IPS DF 4.7 (cell line): Measurements from ENCODE around the gene RERE.

ENCODE experiments used
- DNase-seq: peaks from one replicate; pipeline ENCODE4 v3.0.0-alpha.2; 2013; ENCODE audit warnings: low spot score; ENCODE audit errors: extremely low read depth

RERE gene

GRCh38 chr1:8817412-8818324 is at the start of gene RERE:
Gene RERE, minus strand, starts transcription at chr1:8817640.
- DNase-seq: no peak

DNA sequence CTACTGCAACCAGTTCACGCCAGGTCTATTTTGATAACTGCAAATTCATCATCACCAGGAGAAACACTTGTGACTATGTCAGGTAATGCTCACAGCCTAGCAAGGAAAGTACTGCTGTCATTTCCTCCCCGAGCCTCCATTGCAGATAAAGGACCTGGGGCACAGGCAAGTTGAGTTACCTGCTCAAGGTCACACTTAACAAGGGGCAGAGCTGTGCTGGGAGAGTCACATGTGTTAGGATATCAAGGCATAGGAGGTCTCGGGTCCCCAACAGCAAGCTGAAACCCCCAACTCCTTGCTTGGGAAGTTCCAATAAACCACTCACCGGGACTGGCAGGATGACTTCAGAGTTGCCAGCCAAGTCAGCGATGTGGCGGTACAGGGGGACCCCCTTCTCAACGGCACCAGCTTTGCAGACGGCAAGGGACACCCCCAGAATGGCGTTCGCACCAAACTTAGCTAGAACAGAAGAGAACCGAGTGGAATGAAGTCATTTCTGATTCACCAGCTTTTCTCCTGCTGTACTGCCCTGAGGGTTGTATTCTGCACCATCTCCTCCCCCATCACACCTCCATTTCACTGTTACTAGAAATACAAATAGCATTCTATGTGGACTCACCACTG is 49.5 kb upstream of the RERE start:
- no peak for DNase-seq

GRCh38 chr1:8866173-8866791 is 48.8 kb upstream of the RERE start:
- DNase-seq: no peak

- DNase-seq: no peak
These were observed 47.4 kb upstream of the RERE start for GRCh38 chr1:8864713-8865344.

DNA sequence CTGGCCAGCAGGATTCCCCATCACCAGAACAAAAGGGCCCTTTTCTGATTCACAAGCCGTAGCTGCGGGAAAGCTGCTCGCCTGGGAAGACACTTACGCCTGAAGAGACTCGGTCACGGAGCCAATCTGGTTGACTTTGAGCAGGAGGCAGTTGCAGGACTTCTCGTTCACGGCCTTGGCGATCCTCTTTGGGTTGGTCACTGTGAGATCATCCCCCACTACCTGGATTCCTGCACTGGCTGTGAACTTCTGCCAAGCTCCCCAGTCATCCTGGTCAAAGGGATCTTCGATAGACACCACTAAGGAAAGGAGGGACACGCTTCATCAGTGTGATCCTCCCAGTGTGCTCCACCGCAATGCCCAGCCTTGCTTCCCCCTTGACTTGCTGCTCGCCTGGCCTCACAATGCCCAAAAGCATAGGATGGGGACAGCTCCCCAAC is 46.4 kb upstream of the RERE start:
- DNase-seq: no peak

- DNase-seq: no peak
These were observed 45.7 kb upstream of the RERE start for GRCh38 chr1:8863138-8863537.

GRCh38 chr1:8862528-8862927 is 45.1 kb upstream of the RERE start:
- DNase-seq: no peak

DNA sequence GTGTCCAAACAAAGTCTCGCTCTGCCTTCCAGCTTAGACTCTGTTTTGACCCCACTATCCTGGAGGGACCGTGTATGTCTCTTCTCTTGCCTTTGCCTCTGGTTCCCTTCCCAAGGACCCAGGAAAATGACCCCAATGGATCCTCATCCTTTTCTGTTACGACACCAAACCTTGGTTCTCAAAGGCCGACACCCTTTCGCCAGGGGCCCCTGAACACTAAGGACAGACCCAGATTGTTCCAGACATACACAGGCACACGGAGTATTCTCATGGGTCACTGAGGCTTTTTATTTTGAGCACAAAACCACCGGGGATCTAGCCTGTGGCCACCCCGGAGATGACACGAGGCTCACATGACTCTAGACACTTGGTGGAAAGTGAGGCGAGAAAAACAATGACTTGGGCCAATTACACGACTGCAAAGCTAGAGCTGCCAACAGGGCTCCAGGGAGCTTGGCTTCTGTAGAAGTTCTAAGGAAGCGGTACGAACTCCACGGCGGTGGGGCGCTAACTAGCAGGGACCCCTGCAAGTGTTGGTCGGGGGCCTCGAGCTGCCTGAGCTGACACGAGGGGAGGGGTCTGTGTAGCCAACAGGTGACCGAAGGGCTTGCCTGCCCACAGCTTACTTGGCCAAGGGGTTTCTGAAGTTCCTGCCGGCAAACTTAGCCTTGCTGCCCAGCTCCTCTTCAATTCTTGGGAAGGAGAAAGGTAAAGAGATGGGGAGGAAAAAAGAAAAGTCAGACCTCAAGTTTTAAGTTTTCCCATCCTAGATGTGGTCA is 43.5 kb upstream of the RERE start:
- DNase-seq: no peak

DNA sequence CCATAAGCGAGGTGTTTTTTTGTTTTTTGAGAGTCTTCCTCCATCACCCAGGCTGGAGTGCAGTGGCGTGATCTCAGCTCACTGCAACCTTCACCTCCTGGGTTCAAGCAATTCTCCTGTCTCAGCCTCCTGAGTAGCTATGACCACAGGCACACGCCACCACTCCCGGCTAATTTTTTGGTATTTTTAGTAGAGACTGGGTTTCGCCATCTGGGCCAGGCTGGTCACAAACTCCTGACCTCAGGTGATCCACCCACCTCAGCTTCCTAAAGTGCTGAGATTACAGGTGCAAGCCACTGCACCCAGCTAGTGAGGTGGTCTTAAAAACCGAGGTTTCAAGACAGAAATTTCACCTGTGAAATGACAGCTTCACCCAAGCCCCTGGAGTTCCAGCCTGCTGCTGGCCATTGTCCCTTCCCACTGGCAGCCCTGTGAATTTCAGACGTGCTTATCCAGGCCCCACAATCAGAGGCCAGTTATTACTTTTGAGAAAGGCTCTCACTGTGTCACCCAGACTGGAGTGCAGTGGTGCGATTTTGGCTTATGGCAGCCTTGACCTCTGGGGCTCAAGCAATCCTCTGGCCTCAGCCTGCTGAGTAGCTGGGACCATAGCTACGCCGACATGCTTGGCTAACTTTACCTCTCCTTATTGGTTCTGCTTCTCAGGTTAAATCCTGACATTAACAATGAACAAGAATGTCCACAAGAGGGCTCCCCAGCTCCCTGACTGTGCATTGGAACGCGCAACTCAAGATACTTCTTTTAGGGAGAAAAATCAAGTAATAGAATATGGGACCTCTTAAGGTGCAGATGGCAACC is 41.7 kb upstream of the RERE start:
- DNase-seq: no peak

DNA sequence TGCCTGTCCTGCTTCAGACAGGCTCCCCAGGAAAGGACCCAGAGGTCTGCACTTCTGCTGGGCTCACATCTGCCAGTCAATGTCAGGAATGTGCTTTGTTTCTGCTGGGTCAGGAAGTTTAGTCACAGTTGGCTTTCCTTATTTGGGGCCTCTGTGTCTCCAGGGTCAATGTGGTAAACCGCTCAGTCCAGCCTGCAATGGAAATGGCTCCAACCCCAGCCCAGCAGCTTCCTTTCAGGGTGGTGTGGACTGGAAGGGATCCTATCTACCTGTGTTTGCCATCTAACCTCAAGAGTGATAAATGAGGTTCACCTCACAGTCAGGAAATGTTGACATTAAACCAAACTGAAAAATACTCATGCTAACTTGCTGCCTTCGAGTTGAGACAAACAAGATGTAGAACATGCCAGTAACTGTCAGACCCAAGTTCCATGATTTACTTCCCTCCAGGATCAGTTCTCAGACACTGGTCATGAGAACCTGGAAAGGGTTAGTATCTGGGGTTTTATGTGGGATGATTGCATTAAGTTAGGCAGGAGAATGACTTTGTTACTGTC is 40.8 kb upstream of the RERE start:
- DNase-seq: no peak

- no peak for DNase-seq
These were observed 39.4 kb upstream of the RERE start for GRCh38 chr1:8856689-8857412.

GRCh38 chr1:8854240-8854639 is 36.8 kb upstream of the RERE start:
- DNase-seq: no peak

GRCh38 chr1:8851060-8851459 is 33.6 kb upstream of the RERE start:
- DNase-seq: no peak

DNA sequence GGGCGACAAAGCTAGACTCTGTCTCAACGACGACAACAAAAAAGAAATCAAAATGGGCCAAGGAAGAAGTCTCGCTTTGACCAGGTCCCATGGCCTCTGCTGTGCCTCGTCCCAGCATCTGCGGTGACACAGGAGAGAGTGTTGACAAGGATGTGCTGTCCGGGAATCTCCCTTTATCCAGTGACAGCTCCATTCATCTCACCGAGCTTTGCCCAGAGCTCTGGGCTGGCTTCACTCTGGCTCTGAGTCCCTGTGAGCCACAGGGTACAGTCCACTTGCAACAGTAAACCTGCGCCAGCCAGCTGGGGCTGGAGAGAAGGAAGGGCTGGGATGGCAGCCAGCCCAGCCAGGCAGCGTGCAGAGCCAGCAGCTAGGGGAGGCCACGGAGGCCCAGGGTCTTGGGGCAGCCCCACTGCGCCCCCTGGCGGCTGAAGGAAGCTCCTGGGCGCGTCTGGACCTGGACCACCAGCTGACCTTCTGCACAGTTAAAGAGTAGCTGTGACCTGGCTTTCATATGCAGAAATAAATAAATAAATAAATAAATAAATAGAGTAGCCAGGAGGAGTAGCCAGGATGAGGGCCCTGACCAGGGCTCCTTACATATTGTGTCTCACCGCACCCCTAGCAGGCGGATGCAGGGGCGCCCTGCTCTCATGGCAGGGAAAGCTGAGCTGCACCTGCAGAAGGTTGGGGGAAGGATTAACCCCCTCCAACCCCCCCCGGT is 31.4 kb upstream of the RERE start:
- no peak for DNase-seq

DNA sequence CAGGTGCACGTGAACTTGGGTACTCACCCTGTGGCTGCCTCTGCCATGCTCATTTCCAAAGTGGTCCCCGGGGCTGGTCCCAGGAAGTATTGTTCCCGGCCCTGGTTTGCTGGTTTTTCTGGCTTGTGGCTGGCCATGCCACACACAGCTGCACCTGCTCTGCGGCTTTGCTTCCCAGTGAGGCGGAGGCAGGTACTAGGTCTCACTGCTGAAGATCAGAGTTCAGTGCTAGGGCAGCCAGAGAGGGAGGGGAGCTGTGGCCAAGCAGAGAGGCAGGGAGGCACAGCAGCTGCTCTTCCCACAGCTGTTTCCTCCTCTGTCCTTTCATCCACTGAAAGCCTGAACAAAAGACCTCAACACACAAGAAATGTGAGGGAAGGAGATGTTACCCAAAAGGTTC is 30.6 kb upstream of the RERE start:
- DNase-seq: no peak

- no peak for DNase-seq
These were observed 28.8 kb upstream of the RERE start for GRCh38 chr1:8846263-8846662.

DNA sequence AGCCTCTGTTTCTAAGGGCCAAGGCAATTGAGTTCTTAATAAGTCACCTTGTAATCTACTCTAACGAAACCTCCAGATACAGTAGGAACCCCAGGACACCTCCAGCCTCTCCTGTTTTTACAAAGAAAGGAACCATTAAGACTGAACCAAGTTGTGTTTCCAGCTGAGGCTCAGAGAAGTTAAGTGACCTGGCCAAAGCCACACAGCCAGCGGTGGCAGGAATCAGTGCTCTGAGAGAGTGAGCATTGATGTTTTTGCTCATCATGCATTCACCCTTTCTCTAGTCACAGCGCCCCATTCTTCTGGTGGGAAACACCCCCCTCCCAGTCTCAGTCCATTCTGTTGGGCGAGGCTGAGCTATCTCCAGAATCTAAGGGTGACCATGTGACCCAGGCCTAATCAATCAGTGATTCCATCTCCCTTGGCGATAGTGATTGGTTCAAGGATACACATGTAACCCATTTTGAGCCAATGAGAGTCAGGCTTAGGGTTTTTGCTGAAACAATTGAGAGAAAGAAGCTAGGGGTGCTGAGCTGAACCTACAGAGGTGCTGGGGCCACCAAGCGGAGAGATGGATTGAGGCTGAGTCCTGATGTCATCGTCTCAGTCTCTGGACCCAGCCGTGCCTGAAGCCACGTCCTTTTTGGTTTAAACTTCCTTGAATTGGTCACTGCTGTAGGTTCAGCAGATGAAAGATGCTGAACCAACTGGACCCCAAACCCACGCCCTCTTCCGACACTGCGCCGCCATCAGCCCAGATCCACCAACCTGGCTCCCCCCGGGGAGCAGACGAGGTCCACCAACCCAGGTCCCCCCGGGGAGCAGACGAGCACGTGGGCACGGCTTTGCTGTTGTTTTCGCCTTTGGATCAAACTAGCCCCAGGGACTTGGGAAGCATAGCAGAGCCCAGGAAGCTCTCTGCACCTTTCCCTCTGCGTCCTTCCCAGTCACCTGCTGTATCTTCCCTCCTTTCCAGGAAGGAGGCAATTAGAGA is 28.0 kb upstream of the RERE start:
- no peak for DNase-seq
